K562 (cell line): ENCODE results near the gene HAO2. TPM values are rescaled to one million over a fixed set of nuclear protein-coding genes. Genes with fewer than 3 reads are reported as not detected.

ENCODE experiments used
- ATAC-seq: fragments of 200-7000 bp; cut with Tn5 transposase; 3 replicates; pipeline ENCODE4 v1.9.1; 2020; ENCODE audit warnings: moderate library complexity
- BruUV-seq: library from RNA; stranded (reverse); fragments of 400-500 nt; replicated peaks from 2 replicates; lab custom pipeline; 2021; lab: Mats Ljungman, UMichigan
- CTCF ChIA-PET: fragments of 300-600 bp; formaldehyde crosslinking; extraction: SDS; loops from one replicate; lab custom pipeline; 2021; ENCODE audit warnings: low intra/inter-chr PET ratio; lab: Yijun Ruan, JAX
- POLR2A ChIA-PET: fragments of 300-600, 350-650 bp; sonication (Branson Sonifier 250); formaldehyde crosslinking; extraction: SDS; loops from one replicate; lab custom pipeline; 2021; ENCODE audit warnings: antibody characterized with exemption, inconsistent platforms; lab: Yijun Ruan, JAX
- DNase-seq, 4 experiments: peaks; one replicate each; pipeline versions ENCODE4 v3.0.0 to v3.0.0-alpha.2; 2011 to 2018; ENCODE audit warnings: low spot score in 3 of 4, mixed read lengths in 3 of 4; ENCODE audit errors: extremely low read depth in 1 of 4
- FAIRE-seq: peaks from 2 replicates; lab custom pipeline; 2011; peaks lifted over from hg19 to GRCh38; lab: Jason Lieb, UNC
- H2AFZ ChIP-seq: 2 replicates; pipeline ENCODE4 v1.6.0; 2011; ENCODE audit warnings: low read depth, low read length, control low read depth, inconsistent platforms
- H3K27ac ChIP-seq: fragments of 200-600 bp; 3 replicates; pipeline ENCODE4 v1.8.0; 2011; ENCODE audit warnings: low read depth, mild to moderate bottlenecking, control low read depth, inconsistent platforms, low read length, moderate library complexity, mixed read lengths; ENCODE audit errors: extremely low read depth
- H3K27me3 ChIP-seq, 2 experiments: fragments of 300-600 bp in 1 of 2; 2 replicates in 1 of 2; 3 replicates in 1 of 2; pipeline versions ENCODE4 v1.6.0 to v1.8.0; 2011; ENCODE audit warnings: inconsistent platforms in 2 of 2, low read length in 2 of 2, mild to moderate bottlenecking in 1 of 2, mixed read lengths in 1 of 2, moderate library complexity in 1 of 2; ENCODE audit not compliant: control insufficient read depth in 2 of 2, insufficient read depth in 2 of 2
- H3K36me3 ChIP-seq: fragments of 300-600 bp; 3 replicates; pipeline ENCODE4 v1.8.0; 2011; ENCODE audit warnings: mild to moderate bottlenecking, low read length, inconsistent platforms; ENCODE audit not compliant: control insufficient read depth, insufficient read depth
- H3K4me1 ChIP-seq, 2 experiments: fragments of 200-600 bp in 1 of 2; replicated peaks in 1 of 2; 2 replicates in 1 of 2; 3 replicates in 1 of 2; pipeline versions ENCODE4 v1.5.1 to v1.8.0; 2011; ENCODE audit warnings: inconsistent platforms in 2 of 2, low read length in 2 of 2, mild to moderate bottlenecking in 1 of 2, mixed read lengths in 1 of 2, moderate library complexity in 1 of 2; ENCODE audit not compliant: control insufficient read depth in 2 of 2, insufficient read depth in 2 of 2
- H3K4me2 ChIP-seq: 2 replicates; pipeline ENCODE4 v1.6.1; 2011; ENCODE audit warnings: low read length, control low read depth, inconsistent platforms, mixed read lengths; ENCODE audit not compliant: insufficient read depth
- H3K4me3 ChIP-seq: fragments of 200-600 bp; sonication (generic), shearing (Covaris generic); 2 replicates; pipeline ENCODE4 v1.5.1; 2016; ENCODE audit warnings: control low read depth, inconsistent platforms
- H3K79me2 ChIP-seq: fragments of 200-600 bp; 3 replicates; pipeline ENCODE4 v1.8.0; 2011; ENCODE audit warnings: low read length, inconsistent platforms; ENCODE audit not compliant: control insufficient read depth, insufficient read depth
- H3K9ac ChIP-seq, 2 experiments: 2 replicates each; pipeline versions ENCODE4 v1.6.0 to v1.6.1; 2011; ENCODE audit warnings: low read depth in 2 of 2, low read length in 2 of 2, control low read depth in 1 of 2, inconsistent platforms in 1 of 2, mild to moderate bottlenecking in 1 of 2, mixed read lengths in 1 of 2; ENCODE audit not compliant: insufficient read depth in 1 of 2
- H3K9me1 ChIP-seq: one replicate; pipeline ENCODE4 v1.6.0; 2011; ENCODE audit warnings: inconsistent platforms, mild to moderate bottlenecking, low read length, moderate library complexity; ENCODE audit not compliant: control insufficient read depth, insufficient read depth
- H3K9me3 ChIP-seq: replicated peaks from 2 replicates; pipeline ENCODE4 v1.5.1; 2011; ENCODE audit warnings: low read depth, low read length, inconsistent platforms; ENCODE audit not compliant: control insufficient read depth, insufficient read depth
- H4K20me1 ChIP-seq: replicated peaks from 2 replicates; pipeline ENCODE4 v1.6.1; 2011; ENCODE audit warnings: low read length, inconsistent platforms, mixed read lengths; ENCODE audit not compliant: control insufficient read depth, insufficient read depth
- BRD4 ChIP-seq: fragments of 200-600 bp; sonication (generic); IDR thresholded peaks from 2 replicates; pipeline ENCODE4 v1.6.1; 2017; ENCODE audit warnings: inconsistent platforms
- CBX2 ChIP-seq: fragments of 200-600 bp; sonication (generic); IDR thresholded peaks from one replicate; pipeline ENCODE4 v1.6.1; 2012; ENCODE audit warnings: mild to moderate bottlenecking, low read length, inconsistent platforms; ENCODE audit not compliant: insufficient read depth, poor library complexity, severe bottlenecking
- EP300 ChIP-seq: IDR thresholded peaks from 2 replicates; pipeline ENCODE4 v1.6.1; 2012; ENCODE audit warnings: low read length, improper control_type of control experiment
- FOXP4 ChIP-seq: sonication (generic); formaldehyde crosslinking; IDR thresholded peaks from 2 replicates; pipeline ENCODE4 v1.8.0; 2022; ENCODE audit warnings: mild to moderate bottlenecking, missing genetic modification reagents, borderline replicate concordance
- KAT7 ChIP-seq: sonication (generic); formaldehyde crosslinking; IDR thresholded peaks from 2 replicates; pipeline ENCODE4 v1.8.0; 2022; ENCODE audit warnings: missing genetic modification reagents, mild to moderate bottlenecking, borderline replicate concordance
- NBN ChIP-seq: fragments of 450-650 bp; IDR thresholded peaks from 2 replicates; pipeline ENCODE4 v1.6.1; 2016; ENCODE audit warnings: low read depth, mild to moderate bottlenecking
- RBM39 ChIP-seq: fragments of 200-400 bp; formaldehyde crosslinking; optimal IDR thresholded peaks from 2 replicates; pipeline ENCODE3; 2018; ENCODE audit warnings: low read depth, low read length
- SMARCE1 ChIP-seq: fragments of 450-650 bp; IDR thresholded peaks from 2 replicates; pipeline ENCODE4 v1.7.1; 2016; ENCODE audit warnings: mild to moderate bottlenecking
- U2AF1 ChIP-seq: fragments of 200-400 bp; formaldehyde crosslinking; optimal IDR thresholded peaks from 2 replicates; pipeline ENCODE3; 2017; ENCODE audit warnings: mild to moderate bottlenecking, low read depth, low read length, moderate library complexity
- YY1 ChIP-seq, 3 experiments: IDR thresholded peaks; 2 replicates each; pipeline ENCODE4 v1.6.1; 2011; ENCODE audit warnings: low read length in 2 of 3, mild to moderate bottlenecking in 2 of 3, moderate library complexity in 2 of 3, borderline replicate concordance in 1 of 3, control low read depth in 1 of 3, low read depth in 1 of 3; ENCODE audit not compliant: insufficient read depth in 3 of 3, insufficient replicate concordance in 2 of 3, control insufficient read depth in 1 of 3, insufficient read length in 1 of 3; ENCODE audit errors: extremely low read depth in 1 of 3
- ZBTB1 ChIP-seq: sonication (generic); formaldehyde crosslinking; IDR thresholded peaks from 2 replicates; pipeline ENCODE4 v1.8.1; 2023; ENCODE audit warnings: missing genetic modification reagents, low read depth, mild to moderate bottlenecking, borderline replicate concordance
- ZNF174 ChIP-seq: fragments of 250-450 bp; sonication (Bioruptor Pico); IDR thresholded peaks from 2 replicates; pipeline ENCODE4 v1.4.0; 2020; ENCODE audit warnings: mild to moderate bottlenecking
- ZNF76 ChIP-seq: fragments of 250-450 bp; sonication (Bioruptor Pico); IDR thresholded peaks from 2 replicates; pipeline ENCODE4 v1.4.0; 2020; ENCODE audit warnings: mild to moderate bottlenecking, moderate library complexity, borderline replicate concordance
- WGBS: fragments of 100-300 bp; shearing (Covaris generic); methylation state at CpG from one replicate; pipeline ENCODE4 v1.1.6; 2016; ENCODE audit warnings: low coverage, mixed read lengths; ENCODE audit not compliant: insufficient coverage; ENCODE audit errors: missing lambda C conversion rate; 5-methylcytosine and 5-hydroxymethylcytosine counted together
- in situ Hi-C: fragments of 300-500 bp; cut with MboI; formaldehyde crosslinking; loops from 4 replicates; pipeline ENCODE4 v1.15.0; 2018; ENCODE audit warnings: inconsistent platforms, mixed read lengths
- intact Hi-C: fragments of 100-400 bp; cut with micrococcal nuclease; formaldehyde crosslinking; loops from 2 replicates; pipeline ENCODE4 v1.14.2; 2022
- polyA plus RNA-seq, 8 experiments: library from polyadenylated mRNA; depleted of rRNA in 4 of 8; stranded (reverse) in 5 of 8; unstranded in 3 of 8; fragments of >200 nt; fragmentation: Nextera tagmentation in 2 of 8; fragmentation: Illumina TruSeq in 1 of 8; extraction: Ambion mirVana in 2 of 8; extraction: Trizol in 1 of 8; gene quantifications; 2 replicates each; pipeline versions ENCODE4 v1.2.1 to v1.2.3, GENCODE V29; 2011 to 2014; ENCODE audit warnings: inconsistent platforms in 1 of 8, missing spikeins in 1 of 8
- total RNA-seq, 7 experiments: library from RNA; depleted of rRNA in 6 of 7; stranded (reverse); fragments of >200 nt in 6 of 7; fragmentation: Illumina TruSeq in 2 of 7; extraction: Trizol in 2 of 7; gene quantifications; 2 replicates each; pipeline versions ENCODE4 v1.2.1 to v1.2.3, GENCODE V29; 2011 to 2021; ENCODE audit warnings: low replicate concordance in 1 of 7

The HAO2 gene
- total and polyA plus RNA-seq, 9 of the 15 experiments (the other 6 are each of a cell fraction or from before 2014, with no cell fraction given): not detected

- FAIRE-seq (no peak), DNase-seq (no peak), ATAC-seq (no peak)
- BruUV-seq: no TSS peak
- Histone ChIP-seq H4K20me1 (no peaks in the 10 kb centered on the region), H3K9ac (no peak overlapping the region), H3K36me3 (no peaks in the 10 kb centered on the region), H2AFZ (no peak overlapping the region), H3K4me3 (no peak overlapping the region), H3K27me3 (peaks cover 11 to 34% of the 10 kb centered on the region in 2 experiments; a peak in 4 of 5 replicates), H3K79me2 (no peaks in the 10 kb centered on the region), H3K4me1 (peaks cover 0 to 5% of the 10 kb centered on the region in 2 experiments; a peak in 1 of 5 replicates), H3K9me3 (no peaks in the 10 kb centered on the region), H3K9me1 (no peaks in the 10 kb centered on the region), H3K4me2 (no peak overlapping the region), H3K27ac (no peak overlapping the region)
- intact Hi-C loops (no loop called here), in situ Hi-C loops (no loop called here)
- ChIA-PET CTCF (no interaction called here), POLR2A (no interaction called here)
- under 1% methylated on average over 8 of the region's 8 CpGs for WGBS
- TF ChIP-seq ZNF174 (CRISPR knock-in tag): no peak
- no peak for TF ChIP-seq SMARCE1
- TF ChIP-seq CBX2: no peak
- TF ChIP-seq ZBTB1: no peak
- TF ChIP-seq RBM39: no peak
- no peak for TF ChIP-seq NBN
- TF ChIP-seq KAT7 (CRISPR knock-in tag): no peak
- no peak for TF ChIP-seq FOXP4 (CRISPR knock-in tag)
- TF ChIP-seq EP300: no peak
- TF ChIP-seq BRD4: no peak
- no peak for TF ChIP-seq YY1 (IDR thresholded peaks at IDR 0.05; ENCODE audit: borderline replicate concordance in 1 of 3, control insufficient read depth in 1 of 3, extremely low read depth in 1 of 3, insufficient read depth in 3 of 3, insufficient read length in 1 of 3, insufficient replicate concordance in 2 of 3, low read depth in 1 of 3, low read length in 2 of 3)
- no peak for TF ChIP-seq U2AF1
- no peak for TF ChIP-seq ZNF76
Measured at GRCh38 chr1:119329541-119330461, 38.8 kb upstream of the HAO2 start.
